Measurements from ENCODE around the gene MEMO1.

The MEMO1 gene

DNA sequence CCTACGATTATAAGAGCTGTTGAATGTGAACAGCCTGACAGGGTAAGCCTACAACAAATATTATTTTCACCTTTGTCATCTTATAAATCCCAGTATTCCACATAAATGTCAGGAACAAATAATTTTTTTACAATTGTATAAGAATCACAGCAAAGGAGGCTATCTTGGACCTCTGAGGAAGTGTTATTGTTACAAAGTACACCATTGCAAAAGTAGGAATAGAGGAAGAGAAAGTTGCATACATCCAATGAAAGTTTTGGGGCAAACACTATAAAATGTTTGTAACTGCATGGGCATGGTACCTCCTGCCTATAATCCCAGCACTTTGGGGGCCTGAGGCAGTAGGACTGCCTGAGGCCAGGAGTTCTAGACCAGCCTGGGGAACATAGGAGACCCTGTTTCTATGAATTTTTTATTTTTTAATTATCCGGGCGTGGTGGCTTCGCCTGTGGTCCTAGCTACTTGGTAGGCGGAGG lies 715 bp upstream of the MEMO1 start:
- TF ChIP-seq, protein P1, sequence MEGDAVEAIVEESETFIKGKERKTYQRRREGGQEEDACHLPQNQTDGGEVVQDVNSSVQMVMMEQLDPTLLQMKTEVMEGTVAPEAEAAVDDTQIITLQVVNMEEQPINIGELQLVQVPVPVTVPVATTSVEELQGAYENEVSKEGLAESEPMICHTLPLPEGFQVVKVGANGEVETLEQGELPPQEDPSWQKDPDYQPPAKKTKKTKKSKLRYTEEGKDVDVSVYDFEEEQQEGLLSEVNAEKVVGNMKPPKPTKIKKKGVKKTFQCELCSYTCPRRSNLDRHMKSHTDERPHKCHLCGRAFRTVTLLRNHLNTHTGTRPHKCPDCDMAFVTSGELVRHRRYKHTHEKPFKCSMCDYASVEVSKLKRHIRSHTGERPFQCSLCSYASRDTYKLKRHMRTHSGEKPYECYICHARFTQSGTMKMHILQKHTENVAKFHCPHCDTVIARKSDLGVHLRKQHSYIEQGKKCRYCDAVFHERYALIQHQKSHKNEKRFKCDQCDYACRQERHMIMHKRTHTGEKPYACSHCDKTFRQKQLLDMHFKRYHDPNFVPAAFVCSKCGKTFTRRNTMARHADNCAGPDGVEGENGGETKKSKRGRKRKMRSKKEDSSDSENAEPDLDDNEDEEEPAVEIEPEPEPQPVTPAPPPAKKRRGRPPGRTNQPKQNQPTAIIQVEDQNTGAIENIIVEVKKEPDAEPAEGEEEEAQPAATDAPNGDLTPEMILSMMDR (IDR thresholded peaks at IDR 0.05) = no peak

DNA sequence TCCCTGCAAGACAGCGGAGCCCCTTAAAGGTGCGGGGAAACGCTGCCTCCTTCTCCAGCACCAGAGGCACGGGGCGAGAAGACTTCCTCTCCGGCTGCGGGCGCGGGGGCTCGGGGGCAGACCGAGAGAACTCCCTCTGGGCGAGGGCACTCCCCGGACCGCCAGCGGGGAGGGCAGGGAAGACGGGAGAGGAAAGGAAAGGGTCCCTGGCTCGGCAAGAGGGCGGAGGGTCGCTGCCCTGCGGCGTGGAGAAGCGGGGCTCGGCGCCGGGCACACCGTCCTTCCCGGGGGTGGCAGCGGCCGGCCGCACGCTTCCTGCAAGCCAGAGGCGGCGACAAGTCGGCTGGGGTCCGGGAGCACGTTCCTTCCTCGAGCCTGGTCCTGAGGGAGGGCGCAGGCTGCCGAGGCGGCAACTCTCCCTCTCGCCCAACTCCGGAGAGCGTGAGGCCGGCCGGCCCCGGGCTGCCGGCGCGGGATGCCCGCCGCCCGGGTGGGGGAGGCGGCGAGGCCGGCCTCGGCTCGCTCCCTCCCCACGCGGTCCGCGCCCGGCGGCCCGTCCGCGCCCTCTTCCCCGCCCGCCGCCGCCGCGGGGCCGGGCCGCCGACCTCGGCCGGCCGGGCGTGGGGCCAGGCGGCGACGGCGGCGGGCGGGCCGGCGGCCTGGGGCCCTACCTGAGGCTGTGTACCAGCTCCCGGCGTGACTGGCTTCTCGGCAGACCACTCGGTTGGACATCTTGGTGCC lies 1.1 kb downstream of the MEMO1 start:
- TF ChIP-seq, protein P1 (IDR thresholded peaks at IDR 0.05) = no peak

DNA sequence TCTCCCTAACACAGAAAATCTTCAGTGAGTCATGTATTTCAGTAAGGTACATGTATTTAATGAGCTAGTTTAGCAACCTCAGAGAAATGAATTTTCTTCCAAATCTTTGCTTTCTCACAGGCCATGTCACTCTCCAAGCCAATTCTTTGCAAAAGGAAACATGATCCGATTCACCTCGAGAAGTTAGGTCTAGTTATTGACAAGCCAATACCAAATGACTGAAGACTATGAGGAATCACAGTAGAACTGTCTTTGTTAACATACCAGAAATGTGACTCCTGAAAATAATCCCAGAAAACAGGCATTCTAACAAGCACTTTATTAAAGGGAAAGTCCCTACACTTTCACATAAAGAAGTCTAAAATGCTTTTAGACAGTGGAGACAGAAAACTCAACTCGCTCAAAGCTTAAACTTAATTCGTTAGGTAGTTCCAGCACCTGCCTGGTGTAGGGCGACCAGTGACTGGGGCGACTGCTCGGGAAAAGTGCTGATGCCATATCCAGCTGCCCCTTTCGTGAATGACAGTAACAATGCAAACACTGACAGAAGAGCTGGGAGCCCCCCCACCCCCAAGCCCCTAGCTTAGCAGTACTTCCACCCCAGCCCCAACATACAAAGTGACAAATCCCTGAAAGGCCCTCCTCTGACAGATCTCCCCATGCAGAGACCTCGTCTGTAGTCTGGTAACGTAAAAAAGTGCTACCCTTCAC lies 1.8 kb downstream of the MEMO1 start:
- TF ChIP-seq, protein P1 (IDR thresholded peaks at IDR 0.05) = no peak

DNA sequence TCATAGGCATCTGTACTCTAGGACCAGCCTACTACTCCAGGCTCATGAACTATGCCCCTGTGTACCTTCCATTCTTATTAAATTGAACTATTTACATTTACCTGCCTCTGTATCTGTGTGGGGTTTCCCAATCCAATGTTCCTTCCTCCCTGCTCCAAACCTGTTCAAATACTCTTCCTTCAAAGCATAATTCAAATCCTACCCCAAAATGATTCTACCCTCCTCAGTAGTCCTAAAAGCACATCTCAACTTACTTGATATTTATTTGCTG lies 3.8 kb downstream of the MEMO1 start:
- TF ChIP-seq, protein P1 (IDR thresholded peaks at IDR 0.05) = no peak

DNA sequence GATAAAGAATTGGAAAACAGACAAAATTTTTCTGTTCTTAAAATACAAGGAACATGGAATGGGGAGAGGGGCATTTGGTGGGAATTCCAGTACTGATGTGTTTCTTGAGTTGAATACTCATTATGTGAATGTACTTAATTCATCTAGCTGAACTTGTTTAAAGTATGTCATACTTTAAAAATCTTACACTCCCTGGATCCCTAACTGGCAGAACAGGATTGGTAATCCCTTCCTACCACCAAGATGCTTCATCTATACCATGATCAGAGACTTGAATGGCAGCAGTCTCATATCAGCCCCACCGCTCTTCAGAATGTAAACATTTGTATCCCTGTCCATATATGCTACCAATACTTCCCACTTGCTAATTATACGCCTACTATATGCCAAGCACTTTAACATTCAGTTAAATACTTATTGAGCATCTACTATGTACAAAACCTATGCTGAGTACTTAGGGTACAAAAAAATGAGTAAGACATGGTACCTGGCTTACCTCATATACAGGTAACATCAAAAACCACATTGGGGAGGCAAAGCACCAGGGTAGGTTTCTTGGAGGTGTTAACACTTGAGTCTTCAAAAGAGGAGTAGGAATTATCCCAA lies 5.3 kb downstream of the MEMO1 start:
- TF ChIP-seq, protein P1 (IDR thresholded peaks at IDR 0.05) = no peak

DNA sequence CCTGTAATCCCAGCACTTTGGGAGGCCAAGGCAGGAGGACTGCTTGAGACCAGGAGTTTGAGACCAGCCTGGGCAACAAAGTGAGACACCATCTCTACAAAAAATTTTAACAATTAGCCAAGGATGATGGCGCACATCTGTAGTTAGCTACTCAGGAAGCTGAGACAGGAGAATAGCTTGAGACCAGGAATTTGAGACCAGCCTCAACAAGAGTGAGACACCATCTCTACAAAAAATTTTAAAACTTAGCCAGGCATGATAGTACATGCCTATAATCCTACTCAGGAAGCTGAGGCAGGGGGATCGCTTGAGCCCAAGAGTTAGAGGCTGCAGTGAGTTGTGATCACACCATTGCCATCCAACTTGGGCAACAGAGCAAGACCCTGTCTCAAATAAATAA lies 7.0 kb downstream of the MEMO1 start:
- TF ChIP-seq, protein P1 (IDR thresholded peaks at IDR 0.05) = no peak

DNA sequence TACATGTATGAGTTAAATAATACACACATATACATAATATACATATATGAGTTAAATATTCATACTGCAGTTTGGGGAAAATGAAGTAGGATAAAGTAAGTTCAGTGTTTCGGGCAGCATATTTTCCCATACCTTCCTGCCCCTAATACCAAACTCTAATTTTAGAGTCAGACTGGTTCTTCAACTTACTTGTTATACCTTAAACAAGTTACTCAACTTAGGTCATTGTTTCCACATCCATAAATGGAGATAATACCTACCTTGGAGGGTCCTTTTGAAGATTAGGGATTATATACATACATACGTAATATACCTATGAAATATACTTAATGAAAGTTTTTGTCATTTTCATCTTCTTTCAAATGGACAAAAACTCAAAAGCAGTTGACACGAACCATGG lies 8.4 kb downstream of the MEMO1 start:
- TF ChIP-seq, protein P1 (IDR thresholded peaks at IDR 0.05) = no peak

All from LNCAP (cell line).